Measurements from ENCODE around the gene USP22.
"Not testable (repeated sequence)": the region's sequence is repeated elsewhere in the genome, so short reads cannot be mapped to it uniquely, and the experiment has no call there.

Gene USP22

DNA sequence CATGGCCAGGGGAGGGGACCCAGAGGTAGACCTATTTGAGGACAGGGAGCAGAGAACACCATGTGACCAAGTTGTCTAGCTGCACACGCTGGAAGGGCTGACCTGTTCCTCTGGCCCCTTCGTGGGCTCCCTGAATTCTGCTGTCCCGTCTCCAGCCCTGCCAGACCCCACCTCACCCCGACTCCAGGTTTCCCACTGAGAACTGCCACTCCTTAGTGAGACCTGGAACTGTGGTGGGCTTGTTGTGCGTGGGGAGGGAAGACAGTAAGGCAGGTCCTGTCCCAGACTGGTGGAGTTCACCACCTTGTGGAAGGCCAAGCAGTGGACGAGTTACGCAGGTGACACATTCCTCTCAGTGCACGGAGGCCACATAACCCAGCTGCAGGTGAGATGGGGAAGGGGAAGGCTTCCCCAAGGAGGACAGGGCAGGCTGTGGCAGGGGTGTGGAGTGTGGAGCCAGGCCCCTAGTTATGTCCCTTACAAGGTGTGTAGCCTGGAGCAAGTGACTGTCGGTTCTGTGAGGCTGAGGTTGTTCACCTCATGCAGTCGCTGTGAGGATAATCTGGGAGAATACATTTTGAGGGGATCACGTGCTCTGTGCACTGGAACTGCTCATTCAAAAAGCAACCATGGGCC is 54.7 kb downstream of the USP22 start:
- no peak for DNase-seq (ENCODE audit: low read depth)

DNA sequence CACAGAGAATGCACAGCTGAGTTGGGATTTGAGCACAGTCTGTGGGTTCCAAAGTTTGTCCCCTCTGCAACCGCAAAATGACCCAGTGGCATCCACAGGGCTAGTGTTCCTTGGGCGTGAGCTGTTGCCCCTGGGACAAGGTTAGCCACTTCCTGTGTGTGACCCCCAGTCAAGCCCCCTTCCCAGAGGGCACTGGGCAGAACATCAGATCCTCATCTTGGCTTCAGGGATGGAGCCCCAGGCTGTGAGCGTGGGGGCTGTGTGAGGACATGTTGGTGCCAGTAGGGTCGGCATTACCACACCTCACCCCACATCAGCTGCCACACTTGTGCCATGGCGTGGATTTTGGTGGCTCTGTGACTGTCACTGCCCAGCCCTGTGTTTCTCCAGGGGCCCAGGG is 55.3 kb downstream of the USP22 start:
- no peak for DNase-seq (ENCODE audit: low read depth)

- no peak for DNase-seq (ENCODE audit: low read depth)
Measured at GRCh38 chr17:20986767-20987510, 55.9 kb downstream of the USP22 start.

DNA sequence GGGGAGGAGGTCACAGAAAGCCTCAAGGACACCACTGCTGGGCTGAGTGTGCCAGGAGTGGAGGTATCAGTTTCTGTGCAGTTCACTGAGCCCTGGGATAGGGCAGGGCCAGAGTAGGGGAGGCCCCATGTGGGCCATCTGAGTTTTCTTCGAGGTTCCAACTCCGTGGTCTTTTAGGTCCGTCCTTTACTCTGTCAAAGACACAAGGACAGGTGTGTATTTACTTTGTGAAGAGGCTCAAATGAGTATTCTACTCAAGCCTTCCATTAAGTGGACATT is 59.5 kb downstream of the USP22 start:
- DNase-seq (ENCODE audit: low read depth), result no peak

- no peak for DNase-seq (ENCODE audit: low read depth)
Measured at GRCh38 chr17:20982589-20983358, 60.0 kb downstream of the USP22 start.

GRCh38 chr17:20981046-20981920 is 61.5 kb downstream of the USP22 start:
- no peak for DNase-seq (ENCODE audit: low read depth)

- no peak for DNase-seq (ENCODE audit: low read depth)
Measured at GRCh38 chr17:20979792-20980083, 63.1 kb downstream of the USP22 start.

DNA sequence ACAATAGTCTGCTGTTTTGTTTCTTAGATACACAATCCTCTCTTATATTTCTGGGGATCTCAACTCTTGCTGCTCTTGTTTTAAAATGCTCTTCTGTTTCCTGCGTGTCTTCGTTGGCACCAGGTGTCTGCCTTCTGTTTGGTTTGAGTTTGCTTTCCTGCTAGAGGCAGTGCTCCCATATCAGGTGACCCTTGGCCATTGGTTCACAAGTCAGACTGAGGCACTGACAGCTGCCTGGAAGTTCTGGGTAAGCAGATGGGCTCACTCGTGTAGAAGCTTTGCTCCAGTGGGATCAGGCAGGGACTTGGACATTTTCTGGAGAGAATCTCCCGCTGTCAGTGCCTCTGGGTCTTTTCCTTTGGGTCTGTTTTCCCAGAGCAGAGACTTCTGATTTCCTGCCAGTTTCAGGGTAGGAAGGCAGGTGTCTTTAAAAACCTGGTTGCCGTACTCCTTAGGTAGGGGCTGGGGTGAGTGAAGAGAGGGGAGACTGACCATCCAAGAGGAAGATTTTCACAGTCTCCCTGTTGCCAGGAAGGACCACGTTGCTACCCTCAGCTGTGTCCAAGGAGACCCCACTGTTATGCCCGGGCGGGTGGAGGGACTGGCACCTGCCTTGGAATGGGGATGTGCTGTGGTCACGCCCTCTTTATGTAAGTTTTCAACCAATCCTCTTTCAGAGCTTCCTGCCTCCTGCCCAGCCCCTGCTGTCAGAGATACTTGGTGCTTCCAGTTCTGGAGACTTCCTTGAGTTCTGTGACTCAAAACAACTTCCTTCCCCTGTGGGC is 63.6 kb downstream of the USP22 start:
- DNase-seq (ENCODE audit: low read depth), result not testable (repeated sequence)

DNA sequence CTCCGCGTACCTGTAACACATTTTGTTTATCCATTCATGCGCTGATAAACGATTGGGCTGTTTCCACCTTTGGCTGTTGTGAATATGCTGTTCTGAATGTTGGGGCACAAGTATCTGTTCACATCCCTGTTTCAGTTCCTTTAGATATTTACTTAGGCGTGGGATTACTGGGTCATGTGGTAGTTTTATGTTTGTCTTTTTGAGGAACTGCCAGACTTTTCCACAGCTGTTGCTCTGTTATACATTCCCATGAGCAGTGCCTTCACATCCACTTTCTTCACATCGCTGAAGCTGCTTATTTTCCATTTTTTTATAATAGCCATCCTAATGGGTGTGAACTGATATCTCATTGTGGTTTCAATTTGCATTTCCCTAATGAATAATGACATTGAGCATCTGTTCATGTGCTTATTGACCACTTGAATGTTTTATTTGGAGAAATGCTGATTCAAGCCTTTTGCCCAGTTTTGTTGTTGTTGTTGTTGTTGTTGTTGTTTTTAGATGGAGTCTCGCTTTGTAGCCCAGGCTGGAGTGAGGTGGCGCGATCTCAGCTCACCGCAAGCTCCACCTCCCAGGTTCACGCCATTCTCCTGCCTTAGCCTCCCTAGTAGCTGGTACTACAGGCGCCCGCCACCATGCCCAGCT is 65.1 kb downstream of the USP22 start:
- DNase-seq (ENCODE audit: low read depth), result not testable (repeated sequence)

DNA sequence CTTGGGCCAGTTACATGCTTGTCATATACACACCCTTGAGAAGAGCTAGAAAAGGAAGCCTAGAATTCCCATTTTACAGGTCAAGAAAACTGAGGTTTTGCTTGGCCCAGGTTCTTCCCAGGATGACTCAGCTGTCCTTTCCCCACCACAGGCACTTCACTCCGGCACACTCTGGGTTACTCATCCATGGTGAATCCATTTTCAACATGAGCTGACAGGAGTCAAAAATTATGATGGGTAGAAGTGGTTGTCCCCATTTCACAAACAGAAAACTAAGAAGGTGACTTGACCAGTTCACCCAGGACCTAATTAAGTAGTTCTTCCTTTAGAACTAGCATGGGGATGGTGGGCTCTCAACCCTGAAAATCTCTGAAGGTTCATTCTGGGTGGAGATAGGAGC is 67.2 kb downstream of the USP22 start:
- no peak for DNase-seq (ENCODE audit: low read depth)

DNA sequence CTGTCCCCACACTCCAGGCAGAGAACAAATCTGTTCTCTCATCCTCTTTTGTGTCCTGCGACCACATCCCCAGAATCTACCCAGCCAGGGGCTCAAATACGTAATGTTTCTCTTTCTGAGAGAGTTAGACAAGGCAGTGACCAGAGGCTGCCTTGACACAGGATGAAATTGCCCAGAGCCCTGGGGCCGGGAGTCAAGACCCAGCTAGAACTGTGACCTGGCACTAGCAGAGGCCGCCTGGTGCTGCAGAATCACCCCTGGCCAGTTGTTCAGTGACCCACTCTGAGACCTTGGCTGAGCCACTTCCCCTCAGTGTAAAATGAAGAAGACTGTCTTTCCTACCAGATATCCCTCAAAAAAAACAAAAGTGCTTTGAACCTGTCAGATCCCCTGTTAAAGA is 72.5 kb downstream of the USP22 start:
- DNase-seq (ENCODE audit: low read depth), result no peak

GRCh38 chr17:20968913-20969616 is 73.7 kb downstream of the USP22 start:
- DNase-seq (ENCODE audit: low read depth), result no peak

DNA sequence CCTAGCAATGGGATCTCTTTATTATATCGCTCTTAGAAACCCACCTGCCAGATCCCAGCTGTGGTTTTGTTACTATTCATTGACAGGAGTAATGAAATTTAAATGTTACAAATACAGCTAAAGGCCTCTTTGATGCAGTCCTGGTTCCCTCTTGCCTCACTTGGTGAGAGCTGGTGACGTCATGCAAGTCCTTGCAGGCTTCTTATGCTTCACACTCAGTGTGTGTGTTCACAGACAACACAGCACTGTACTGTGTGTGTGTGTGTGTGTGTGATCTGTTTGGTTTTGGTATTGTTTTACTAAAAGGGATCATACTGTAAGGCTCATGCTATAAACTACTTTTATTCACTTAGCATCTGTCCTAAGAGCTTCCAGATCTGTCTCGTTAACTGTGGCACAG is 75.0 kb downstream of the USP22 start:
- no peak for DNase-seq (ENCODE audit: low read depth)

GRCh38 chr17:20966870-20967269 is 75.9 kb downstream of the USP22 start:
- DNase-seq (ENCODE audit: low read depth), result no peak

DNA sequence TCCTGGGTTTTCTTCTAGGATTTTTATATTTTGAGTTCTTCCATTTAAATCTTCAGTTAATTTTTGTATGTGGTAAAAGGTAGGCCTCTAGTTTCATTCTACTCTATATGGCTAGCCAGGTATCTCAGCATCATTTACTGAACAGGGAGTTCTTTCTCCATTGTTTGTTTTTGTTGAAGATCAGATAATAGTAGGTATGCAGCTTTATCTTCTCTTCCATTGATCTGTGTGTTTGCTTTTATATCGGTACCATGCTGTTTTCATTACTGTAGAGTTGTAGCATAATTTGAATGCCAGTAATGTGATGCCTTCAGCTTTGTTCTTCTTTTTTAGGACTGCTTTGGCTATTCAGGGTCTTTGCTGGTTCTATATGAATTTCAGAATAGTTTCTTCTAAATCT is 77.3 kb downstream of the USP22 start:
- no peak for DNase-seq (ENCODE audit: low read depth)

DNA sequence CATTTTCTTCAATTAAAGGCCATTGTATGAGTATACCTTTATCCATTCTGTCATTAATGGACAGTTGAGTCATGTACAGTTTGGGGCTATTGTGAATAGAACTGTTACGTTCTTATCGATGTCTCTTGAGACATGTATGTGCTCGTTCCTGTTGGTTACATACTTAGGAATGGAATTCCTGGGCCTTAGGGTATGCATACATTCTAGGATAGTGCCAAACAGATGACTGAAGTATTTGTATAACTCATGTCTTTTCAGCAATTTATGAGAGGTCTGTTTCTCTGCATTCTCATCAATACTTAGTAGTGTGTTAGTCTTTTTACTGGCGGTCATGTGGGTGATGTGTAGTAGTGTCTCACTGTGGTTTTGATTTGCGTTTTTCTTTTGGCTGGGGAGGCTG is 81.2 kb downstream of the USP22 start:
- DNase-seq (ENCODE audit: low read depth), result no peak

GRCh38 chr17:20960871-20961270 is 81.9 kb downstream of the USP22 start:
- no peak for DNase-seq (ENCODE audit: low read depth)

DNA sequence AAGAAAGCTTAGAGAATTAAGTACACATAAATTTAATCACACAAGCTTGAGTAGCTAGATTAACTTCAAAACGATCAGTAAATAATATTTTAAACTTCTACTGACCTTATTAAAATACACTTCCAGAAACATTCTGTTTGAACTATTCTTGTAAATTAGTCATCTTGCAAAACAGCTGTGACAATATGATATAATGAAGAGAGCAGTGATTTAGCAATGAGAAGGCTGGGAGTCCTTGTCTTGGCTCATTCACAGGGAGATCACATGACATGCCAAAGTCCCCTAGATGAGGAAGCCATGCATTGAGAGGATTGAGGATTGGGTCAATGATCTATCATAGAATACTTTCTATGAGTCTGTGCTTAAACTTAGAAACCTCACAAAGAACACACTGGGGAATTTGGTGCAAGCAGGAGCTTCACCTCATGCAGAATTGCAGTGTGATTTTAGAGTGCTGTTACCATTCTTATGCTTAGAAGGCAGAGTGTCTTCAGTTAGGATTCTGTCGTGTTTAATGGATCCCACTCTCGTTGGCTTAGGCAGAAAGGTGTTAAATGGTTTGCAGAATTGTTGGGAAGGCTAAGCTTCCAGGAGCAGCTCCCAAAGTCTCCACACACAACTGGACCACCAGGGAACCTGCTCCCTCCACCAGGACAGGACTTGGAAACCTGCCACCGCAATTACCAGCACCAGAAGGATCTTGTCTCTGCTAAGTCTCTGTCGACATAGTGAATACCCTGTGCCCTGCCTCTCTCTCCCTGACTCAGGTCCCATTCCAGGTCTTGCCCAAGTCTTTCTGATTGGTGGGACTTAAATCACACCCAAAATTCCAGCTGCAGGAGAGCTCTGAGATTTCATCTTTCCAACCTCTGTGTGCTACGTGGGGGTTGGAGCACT is 87.1 kb downstream of the USP22 start:
- DNase-seq (ENCODE audit: low read depth), result no peak

GRCh38 chr17:20954794-20955193 is 88.0 kb downstream of the USP22 start:
- no peak for DNase-seq (ENCODE audit: low read depth)

DNA sequence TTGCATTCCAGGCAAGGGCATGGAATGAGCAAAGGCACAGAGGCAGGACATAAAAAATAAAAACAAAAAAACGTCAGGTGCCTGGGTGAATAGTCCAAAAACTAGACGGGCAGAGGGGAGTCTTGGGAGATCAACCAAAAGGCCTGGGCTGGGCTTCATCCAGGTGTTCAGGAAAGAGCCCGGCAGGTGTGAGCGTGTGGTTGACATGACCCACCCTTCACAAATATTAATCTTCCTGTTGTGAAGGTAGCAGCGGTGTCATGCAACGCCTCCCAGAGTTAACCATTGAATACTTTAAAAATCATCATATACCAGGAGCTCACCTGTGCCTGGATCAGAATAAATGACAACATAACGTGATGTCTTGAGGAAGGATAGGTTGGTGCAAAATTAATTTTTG is 90.6 kb downstream of the USP22 start:
- no peak for DNase-seq (ENCODE audit: low read depth)
